ENCODE data around the gene CMC1. TPM values are rescaled to one million over a fixed set of nuclear protein-coding genes. Genes with fewer than 3 reads are reported as not detected.

Gene CMC1
- total RNA-seq, 6 donors from 2014 or later: 4.6 to 20.7 (median 14.1) TPM

DNA sequence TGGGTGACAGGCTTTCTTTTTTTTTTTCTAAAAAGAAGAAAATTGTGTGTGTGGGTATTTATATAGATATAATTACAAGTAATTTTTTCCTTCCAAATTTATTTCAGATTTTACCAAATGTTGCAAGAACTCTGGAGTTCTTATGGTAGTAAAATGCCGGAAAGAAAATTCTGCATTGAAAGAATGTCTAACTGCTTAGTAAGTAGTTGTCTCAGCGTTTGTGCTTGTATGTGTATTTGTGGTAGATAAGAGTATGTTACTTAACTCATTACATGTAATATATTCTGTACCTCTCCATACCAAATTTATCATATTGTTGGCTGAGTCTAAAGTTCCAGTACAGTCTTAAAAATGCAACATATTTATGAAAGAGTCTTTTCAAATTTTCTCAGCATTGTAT is 74.8 kb downstream of the CMC1 start:
- H3K9me3 ChIP-seq: no peaks in the 10 kb centered on the region
- H3K27ac ChIP-seq: no peak overlapping the region
- TF ChIP-seq POLR2AphosphoS5 (IDR thresholded peaks at IDR 0.05) (no peak), EP300 (IDR thresholded peaks at IDR 0.05) (no peak), POLR2A (IDR thresholded peaks at IDR 0.05) (no peak)
- TF ChIP-seq, protein P1, sequence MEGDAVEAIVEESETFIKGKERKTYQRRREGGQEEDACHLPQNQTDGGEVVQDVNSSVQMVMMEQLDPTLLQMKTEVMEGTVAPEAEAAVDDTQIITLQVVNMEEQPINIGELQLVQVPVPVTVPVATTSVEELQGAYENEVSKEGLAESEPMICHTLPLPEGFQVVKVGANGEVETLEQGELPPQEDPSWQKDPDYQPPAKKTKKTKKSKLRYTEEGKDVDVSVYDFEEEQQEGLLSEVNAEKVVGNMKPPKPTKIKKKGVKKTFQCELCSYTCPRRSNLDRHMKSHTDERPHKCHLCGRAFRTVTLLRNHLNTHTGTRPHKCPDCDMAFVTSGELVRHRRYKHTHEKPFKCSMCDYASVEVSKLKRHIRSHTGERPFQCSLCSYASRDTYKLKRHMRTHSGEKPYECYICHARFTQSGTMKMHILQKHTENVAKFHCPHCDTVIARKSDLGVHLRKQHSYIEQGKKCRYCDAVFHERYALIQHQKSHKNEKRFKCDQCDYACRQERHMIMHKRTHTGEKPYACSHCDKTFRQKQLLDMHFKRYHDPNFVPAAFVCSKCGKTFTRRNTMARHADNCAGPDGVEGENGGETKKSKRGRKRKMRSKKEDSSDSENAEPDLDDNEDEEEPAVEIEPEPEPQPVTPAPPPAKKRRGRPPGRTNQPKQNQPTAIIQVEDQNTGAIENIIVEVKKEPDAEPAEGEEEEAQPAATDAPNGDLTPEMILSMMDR (IDR thresholded peaks at IDR 0.05): no peak
- peaks cover 0 to 6% (median 2%) of the 10 kb centered on the region in 4 donors for H3K36me3 ChIP-seq
- WGBS, 2 donors: 76 to 78% methylated on average over 2 of the region's 2 CpGs
- no peaks in the 10 kb centered on the region for H3K4me1 ChIP-seq
- ATAC-seq (ENCODE audit: low FRiP score in 2 of 2) (no peak), DNase-seq (no peak)
- no peaks in the 10 kb centered on the region for H3K27me3 ChIP-seq
- no peak overlapping the region for H3K4me3 ChIP-seq

DNA sequence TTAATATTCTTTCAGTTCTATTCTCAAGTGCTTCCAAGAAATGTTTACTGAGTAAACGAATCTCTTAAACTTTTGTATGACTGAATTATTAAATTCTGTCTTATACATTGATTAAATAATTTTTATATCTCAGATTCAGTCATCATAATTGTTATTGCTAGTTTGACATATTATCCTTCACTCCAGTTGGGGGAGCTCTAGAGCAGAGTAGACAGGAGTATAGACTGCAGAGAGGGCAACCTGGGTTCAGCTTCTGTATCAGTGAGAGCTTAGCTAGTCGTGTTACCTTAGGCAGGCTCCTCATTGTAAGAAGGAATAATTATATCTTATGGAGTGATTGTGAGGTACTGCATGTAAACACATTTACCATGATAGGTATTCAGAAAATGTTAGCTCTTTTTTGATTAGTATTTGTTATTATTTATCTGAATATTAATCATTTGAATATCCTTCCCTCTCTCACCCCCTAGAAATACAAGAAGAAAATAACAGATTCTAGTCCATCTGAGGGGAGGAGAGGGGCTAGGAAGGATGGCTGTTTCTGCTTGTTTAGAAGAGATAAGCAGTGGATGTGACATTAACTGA is 76.1 kb downstream of the CMC1 start:
- H3K27me3 ChIP-seq: no peaks in the 10 kb centered on the region
- no peaks in the 10 kb centered on the region for H3K4me1 ChIP-seq
- peak; percentile 66 to 82 for ATAC-seq (ENCODE audit: low FRiP score in 2 of 2)
- H3K27ac ChIP-seq: no peak overlapping the region
- no peak overlapping the region for H3K4me3 ChIP-seq
- TF ChIP-seq, protein P1 (IDR thresholded peaks at IDR 0.05): peak; percentile 22 to 60 (median 36)
- TF ChIP-seq POLR2AphosphoS5 (IDR thresholded peaks at IDR 0.05) (no peak), POLR2A (IDR thresholded peaks at IDR 0.05) (no peak), EP300 (IDR thresholded peaks at IDR 0.05) (no peak)
- H3K36me3 ChIP-seq: peaks cover 0 to 6% (median 3%) of the 10 kb centered on the region in 4 donors
- peak in 1 of 2 donors; percentile 21 for DNase-seq
- 32 to 33% methylated on average over 2 of the region's 2 CpGs for WGBS, 2 donors
- no peaks in the 10 kb centered on the region for H3K9me3 ChIP-seq

DNA sequence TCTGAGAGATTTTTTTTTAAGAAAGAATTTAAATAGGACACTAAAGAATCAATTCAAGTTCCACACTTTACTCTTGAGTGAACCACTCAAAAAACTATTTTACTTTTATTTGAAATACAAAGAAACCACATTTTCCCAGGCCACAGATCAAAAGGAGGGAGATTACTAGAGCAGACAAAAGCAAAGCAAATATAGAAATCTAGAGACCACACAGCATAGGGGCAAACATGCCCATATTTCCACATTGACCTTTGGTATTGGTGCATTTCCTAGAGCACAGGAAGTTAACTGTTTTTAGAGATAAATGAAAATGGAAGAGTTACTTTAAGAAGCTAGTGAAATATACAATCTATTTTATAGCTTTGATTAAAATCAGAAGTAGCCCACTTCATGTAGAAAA is 79.6 kb downstream of the CMC1 start:
- TF ChIP-seq, protein P1 (IDR thresholded peaks at IDR 0.05): no peak
- TF ChIP-seq POLR2AphosphoS5 (IDR thresholded peaks at IDR 0.05): no peak
- no peak for TF ChIP-seq POLR2A (IDR thresholded peaks at IDR 0.05)
- no peak for TF ChIP-seq EP300 (IDR thresholded peaks at IDR 0.05)
- Histone ChIP-seq H3K36me3 (peaks cover 6 to 31% (median 15%) of the 10 kb centered on the region in 4 donors), H3K27me3 (no peaks in the 10 kb centered on the region), H3K27ac (no peak overlapping the region), H3K9me3 (no peaks in the 10 kb centered on the region), H3K4me1 (no peaks in the 10 kb centered on the region), H3K4me3 (no peak overlapping the region)
- no peak for DNase-seq
- ATAC-seq (ENCODE audit: low FRiP score in 2 of 2): no peak

DNA sequence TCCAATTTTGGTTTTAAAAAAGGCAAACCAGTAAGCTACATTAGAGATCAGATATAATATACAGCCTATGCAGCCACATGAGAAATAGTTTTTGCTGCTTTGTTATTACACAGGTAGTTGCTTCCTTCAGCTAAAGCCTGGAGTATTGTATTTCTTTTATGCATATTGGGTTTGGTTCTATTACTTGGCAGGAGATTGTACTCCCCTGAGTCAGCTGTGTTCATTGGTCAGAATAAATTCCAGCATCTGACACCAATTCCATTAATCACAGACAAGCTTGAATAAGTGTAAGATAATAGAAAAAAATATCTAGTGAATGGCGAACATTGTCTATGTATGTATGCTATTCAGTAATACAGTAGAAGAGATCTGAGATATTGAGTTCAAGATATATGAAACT is 81.0 kb downstream of the CMC1 start:
- TF ChIP-seq POLR2A (IDR thresholded peaks at IDR 0.05) (no peak), POLR2AphosphoS5 (IDR thresholded peaks at IDR 0.05) (no peak), EP300 (IDR thresholded peaks at IDR 0.05) (no peak)
- TF ChIP-seq, protein P1 (IDR thresholded peaks at IDR 0.05): no peak
- Histone ChIP-seq H3K4me3 (no peak overlapping the region), H3K9me3 (no peaks in the 10 kb centered on the region), H3K27me3 (no peaks in the 10 kb centered on the region), H3K36me3 (peaks cover 6 to 41% (median 18%) of the 10 kb centered on the region in 4 donors), H3K4me1 (no peaks in the 10 kb centered on the region), H3K27ac (no peak overlapping the region)
- ATAC-seq (ENCODE audit: low FRiP score in 2 of 2): no peak
- no peak for DNase-seq
- WGBS, 2 donors: 93% methylated on average over 1 of the region's 1 CpG

DNA sequence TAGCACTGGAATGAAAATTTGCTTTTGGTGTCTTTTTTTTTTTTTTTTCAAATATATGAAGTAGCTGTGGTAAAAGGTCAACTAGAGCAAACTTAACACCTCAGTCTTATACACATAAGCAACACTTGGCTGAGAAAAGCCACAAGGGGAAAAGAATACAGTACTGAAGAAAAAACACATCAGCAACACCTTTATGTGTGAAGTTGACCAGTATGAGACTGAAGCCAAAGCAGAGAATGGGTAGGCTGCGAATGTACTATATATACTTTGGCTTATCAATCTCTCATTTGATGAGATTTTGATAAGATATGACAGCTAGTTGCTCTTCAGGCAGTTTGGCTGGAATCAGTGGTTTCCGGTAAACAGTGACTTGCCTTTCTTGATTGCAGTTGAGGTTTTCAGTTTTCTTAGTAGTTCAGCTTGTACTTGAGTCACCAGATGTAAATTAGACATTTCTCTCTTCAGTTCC is 85.1 kb downstream of the CMC1 start:
- Histone ChIP-seq H3K27me3 (no peaks in the 10 kb centered on the region), H3K4me1 (no peaks in the 10 kb centered on the region), H3K27ac (peak overlapping the region in 2 of 4 donors; percentile 12 to 15), H3K4me3 (no peak overlapping the region), H3K36me3 (peaks cover 6 to 57% (median 15%) of the 10 kb centered on the region in 4 donors), H3K9me3 (no peaks in the 10 kb centered on the region)
- DNase-seq (no peak), ATAC-seq (ENCODE audit: low FRiP score in 2 of 2) (peak in 1 of 2 donors; percentile 32)
- TF ChIP-seq EP300 (IDR thresholded peaks at IDR 0.05) (no peak), POLR2A (IDR thresholded peaks at IDR 0.05) (no peak), POLR2AphosphoS5 (IDR thresholded peaks at IDR 0.05) (no peak)
- TF ChIP-seq, protein P1 (IDR thresholded peaks at IDR 0.05): no peak
- 64 to 72% methylated on average over 2 of the region's 2 CpGs for WGBS, 2 donors

All from upper lobe of left lung (tissue), 6 donors.